Hepatic stellate cell (primary cell): ENCODE measurements around the gene BUB1B.

Experiments
- DNase-seq: peaks from one replicate; pipeline ENCODE4 v3.0.0; 2011; ENCODE audit warnings: low spot score

Gene BUB1B

GRCh38 chr15:40182358-40183029 lies 21.6 kb downstream of the BUB1B start:
- DNase-seq = no peak

GRCh38 chr15:40183636-40184463 lies 23.0 kb downstream of the BUB1B start:
- no peak for DNase-seq

- DNase-seq = peak; percentile 11
These were observed 29.7 kb downstream of the BUB1B start for GRCh38 chr15:40190591-40190990.

- no peak for DNase-seq
These were observed 32.1 kb downstream of the BUB1B start for GRCh38 chr15:40192942-40193341.

GRCh38 chr15:40197434-40197833 lies 36.6 kb downstream of the BUB1B start:
- DNase-seq = no peak

GRCh38 chr15:40198355-40199085 lies 37.7 kb downstream of the BUB1B start:
- no peak for DNase-seq

- DNase-seq = no peak
These were observed 43.2 kb downstream of the BUB1B start for GRCh38 chr15:40204100-40204499.

GRCh38 chr15:40217166-40217824 lies 56.4 kb downstream of the BUB1B start:
- peak; percentile 63 for DNase-seq

GRCh38 chr15:40219801-40220200 lies 58.9 kb downstream of the BUB1B start:
- DNase-seq = no peak

- no peak for DNase-seq
These were observed 61.3 kb downstream of the BUB1B start for GRCh38 chr15:40222131-40222530.

- DNase-seq = no peak
These were observed 65.9 kb downstream of the BUB1B start for GRCh38 chr15:40226736-40227135.

- no peak for DNase-seq
These were observed 68.4 kb downstream of the BUB1B start for GRCh38 chr15:40229316-40229715.

- DNase-seq = no peak
These were observed 69.1 kb downstream of the BUB1B start for GRCh38 chr15:40229956-40230355.

- no peak for DNase-seq
These were observed 71.8 kb downstream of the BUB1B start for GRCh38 chr15:40232625-40233070.

GRCh38 chr15:40233727-40234577 lies 73.1 kb downstream of the BUB1B start:
- DNase-seq = no peak

- no peak for DNase-seq
These were observed 73.9 kb downstream of the BUB1B start for GRCh38 chr15:40234783-40235182.

GRCh38 chr15:40235201-40235885 lies 74.5 kb downstream of the BUB1B start:
- no peak for DNase-seq

- peak; percentile 72 for DNase-seq
These were observed 77.9 kb downstream of the BUB1B start, which contains the start of gene PAK6 for GRCh38 chr15:40238532-40239403. Gene PAK6 (plus strand): TSS chr15:40239063. CDS start chr15:40264786, 25,723 bp downstream.

GRCh38 chr15:40239404-40239692 lies 78.5 kb downstream of the BUB1B start:
- no peak for DNase-seq
